GM21576 (cell line): Measurements from ENCODE around the gene CGNL1.

Experiments used
- ATAC-seq: cut with Tn5 transposase; IDR thresholded peaks from one replicate; pipeline ENCODE4 v1.9.1; 2021; ENCODE audit warnings: mild to moderate bottlenecking, moderate library complexity; ENCODE audit not compliant: unreplicated experiment

The CGNL1 gene

GRCh38 chr15:57519806-57520205 is 143.5 kb downstream of the CGNL1 start:
- ATAC-seq: no peak

DNA sequence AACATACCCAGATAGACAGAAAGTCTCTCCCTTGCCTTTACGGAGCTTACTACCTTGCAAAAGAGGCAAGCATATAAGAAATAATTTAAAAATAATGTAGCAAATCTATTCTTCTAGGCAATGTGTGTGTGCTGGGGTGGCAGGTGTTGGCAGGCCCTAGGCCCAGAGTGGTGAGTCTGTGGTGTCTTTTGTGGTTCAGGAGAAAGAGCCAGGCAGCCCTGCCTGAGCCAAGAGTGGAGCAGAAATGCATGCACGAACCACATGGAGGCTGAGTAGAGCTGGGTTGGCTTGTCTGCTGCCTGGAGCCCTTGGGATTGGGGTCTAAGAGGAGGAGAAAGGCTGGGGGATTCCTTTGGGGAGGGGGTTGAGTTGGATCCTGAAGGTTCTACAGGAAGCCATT is 145.2 kb downstream of the CGNL1 start:
- ATAC-seq: no peak

DNA sequence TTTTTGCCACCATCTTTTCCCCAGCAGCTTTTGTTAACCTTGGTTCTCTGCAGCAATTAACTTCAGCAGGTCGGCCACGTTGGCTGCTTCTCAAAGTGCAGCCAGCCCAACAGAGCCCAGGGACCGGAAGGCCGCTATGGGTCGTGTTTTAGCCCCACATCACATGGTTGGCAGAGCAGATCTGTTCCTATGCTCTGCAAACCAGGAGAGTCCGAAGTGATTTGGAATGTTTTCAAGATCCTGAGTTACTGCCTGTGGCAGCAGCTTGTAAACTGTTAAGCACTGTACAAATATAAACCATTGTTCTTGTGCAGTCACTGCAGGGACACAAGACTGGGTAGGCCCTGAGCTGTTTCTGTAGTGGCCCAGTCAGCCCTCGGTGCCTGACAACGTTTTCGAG is 145.8 kb downstream of the CGNL1 start:
- ATAC-seq: no peak

- ATAC-seq: no peak
These were observed 149.3 kb downstream of the CGNL1 start for GRCh38 chr15:57525581-57525980.

- no peak for ATAC-seq
These were observed 149.8 kb downstream of the CGNL1 start for GRCh38 chr15:57526076-57526475.

- no peak for ATAC-seq
These were observed 150.3 kb downstream of the CGNL1 start for GRCh38 chr15:57526615-57527014.

DNA sequence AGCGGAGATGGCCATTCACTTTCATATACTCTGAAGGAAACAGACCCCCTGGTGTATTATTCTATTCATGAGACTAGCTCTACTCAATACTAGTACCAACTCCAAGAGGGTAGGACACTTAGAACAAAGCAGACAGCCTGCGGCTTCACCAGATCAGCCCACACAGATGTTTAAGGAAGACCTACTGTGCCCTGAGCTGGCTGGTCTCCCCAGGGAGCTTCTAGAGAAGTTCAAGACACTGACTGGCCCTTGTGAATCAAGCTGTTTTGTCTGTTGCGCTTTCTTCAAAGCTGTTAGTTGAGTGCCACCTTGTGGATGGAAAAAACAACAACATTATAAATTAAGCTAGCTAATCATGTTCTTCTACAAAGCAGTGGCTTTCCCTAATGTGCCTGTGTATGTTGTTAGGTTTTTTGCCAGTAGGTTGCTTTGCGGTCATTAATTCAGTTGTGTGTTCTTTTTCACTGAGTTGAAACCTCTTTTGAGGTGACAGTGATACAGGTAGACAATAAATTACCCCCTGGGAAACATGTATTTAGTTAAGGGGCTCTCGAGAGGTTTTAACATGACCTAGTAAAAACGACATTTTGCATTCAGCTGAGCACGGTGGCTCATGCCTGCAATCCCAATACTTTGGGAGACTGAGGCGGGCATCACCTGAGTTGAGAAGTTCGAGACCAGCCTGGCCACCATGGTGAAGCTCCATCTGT is 151.2 kb downstream of the CGNL1 start:
- ATAC-seq: no peak

GRCh38 chr15:57528940-57529565 is 152.7 kb downstream of the CGNL1 start:
- ATAC-seq: no peak

- no peak for ATAC-seq
These were observed 153.4 kb downstream of the CGNL1 start for GRCh38 chr15:57529748-57530147.

GRCh38 chr15:57532731-57533447 is 156.6 kb downstream of the CGNL1 start:
- ATAC-seq: no peak

GRCh38 chr15:57533448-57533799 is 157.1 kb downstream of the CGNL1 start:
- ATAC-seq: no peak

GRCh38 chr15:57534281-57534680 is 158.0 kb downstream of the CGNL1 start:
- ATAC-seq: no peak

- ATAC-seq: no peak
These were observed 160.8 kb downstream of the CGNL1 start for GRCh38 chr15:57537072-57537471.

GRCh38 chr15:57537488-57538264 is 161.4 kb downstream of the CGNL1 start:
- ATAC-seq: no peak

DNA sequence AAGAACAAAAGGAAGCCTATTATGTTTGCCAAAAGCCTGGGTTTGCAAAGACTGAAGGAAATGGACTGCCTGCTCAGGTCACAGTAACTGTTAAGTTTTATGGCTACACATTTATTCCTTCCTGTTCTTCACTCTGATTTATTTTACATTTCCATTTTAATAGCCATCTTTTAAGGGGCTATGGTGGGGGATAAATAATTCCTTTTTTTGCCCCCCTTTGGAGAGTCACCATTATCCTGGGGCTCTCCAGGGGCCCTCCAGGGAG is 161.9 kb downstream of the CGNL1 start:
- no peak for ATAC-seq

GRCh38 chr15:57538821-57539220 is 162.5 kb downstream of the CGNL1 start:
- no peak for ATAC-seq

DNA sequence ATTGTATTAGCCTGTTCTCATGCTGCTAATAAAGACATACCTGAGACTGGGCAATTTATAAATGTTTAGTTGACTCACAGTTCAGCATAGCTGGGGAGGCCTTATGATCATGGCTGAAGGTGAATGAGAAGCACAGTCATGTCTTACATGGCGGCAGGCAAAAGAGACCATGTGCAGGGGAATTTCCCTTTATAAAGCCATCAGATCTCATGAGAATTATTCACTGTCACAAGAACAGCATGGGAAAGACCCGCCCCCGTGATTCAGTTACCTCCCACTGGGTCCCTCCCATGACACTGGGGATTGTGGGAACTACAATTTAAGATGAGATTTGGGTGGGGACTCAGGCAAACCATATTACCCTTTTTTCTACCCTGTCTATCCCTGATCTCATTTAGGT is 163.9 kb downstream of the CGNL1 start:
- no peak for ATAC-seq

DNA sequence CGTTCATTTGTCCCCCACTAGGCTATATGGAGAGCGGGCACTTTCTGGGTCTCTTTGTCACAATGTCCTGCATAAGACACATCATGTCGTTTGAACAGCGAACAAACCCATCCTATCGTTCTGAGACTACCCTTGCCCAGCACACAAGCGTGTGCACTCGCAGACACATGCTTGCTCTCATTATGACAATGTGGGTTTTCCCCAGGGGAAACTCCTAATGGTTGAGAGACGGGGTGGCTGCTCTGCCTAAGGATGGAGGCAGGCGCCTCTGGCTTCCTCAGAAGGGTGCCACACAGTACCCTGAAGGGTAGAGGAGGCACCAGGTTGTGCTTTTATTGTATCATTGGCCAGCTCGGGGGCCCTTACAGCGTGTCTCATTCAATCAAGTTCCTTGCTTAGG is 164.4 kb downstream of the CGNL1 start:
- ATAC-seq: peak; percentile 83

DNA sequence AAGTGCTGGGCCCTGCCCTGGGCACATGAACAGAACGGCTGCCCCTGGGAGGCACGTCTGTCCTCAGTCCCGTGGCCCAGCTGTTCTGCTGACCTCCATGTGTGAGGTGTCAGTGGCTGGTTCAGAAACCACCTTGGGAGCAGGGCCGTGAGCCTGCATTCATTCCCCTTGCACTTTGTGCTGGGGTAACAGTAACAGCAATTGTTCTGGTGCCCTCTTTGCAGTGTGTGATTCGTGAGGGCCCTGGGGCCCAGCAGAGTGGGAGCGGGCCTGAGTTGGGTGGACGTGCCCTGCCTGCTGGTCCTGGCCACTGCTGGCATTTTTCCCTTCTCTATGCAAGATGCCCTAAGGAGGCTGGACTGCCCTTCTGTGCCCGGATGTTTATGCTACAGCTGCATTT is 165.0 kb downstream of the CGNL1 start:
- no peak for ATAC-seq

GRCh38 chr15:57541805-57542504 is 165.7 kb downstream of the CGNL1 start:
- ATAC-seq: no peak

DNA sequence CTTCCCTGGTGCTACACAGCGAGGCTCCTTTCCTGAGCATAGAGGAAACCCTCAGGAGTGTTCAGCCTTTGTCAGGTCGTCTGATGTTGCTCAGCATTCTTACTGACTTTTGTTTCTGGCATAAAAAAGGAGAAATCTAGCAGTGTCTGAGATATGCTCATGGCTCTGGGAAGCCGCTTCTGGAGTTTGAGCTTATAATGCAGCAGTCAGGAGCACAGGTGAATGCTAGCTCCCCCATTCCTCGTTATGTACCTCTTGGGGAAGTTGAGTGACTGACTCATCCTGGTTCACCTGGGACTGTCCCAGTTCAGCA is 166.2 kb downstream of the CGNL1 start:
- no peak for ATAC-seq
